Measurements from ENCODE around the gene GRAP2.

The GRAP2 gene

GRCh38 chr22:39915295-39915726, 14.4 kb downstream of the GRAP2 start:
- no peak for TF ChIP-seq POLR2AphosphoS5 (IDR thresholded peaks at IDR 0.05; ENCODE audit: low read depth, low read length)
- TF ChIP-seq REST (IDR thresholded peaks at IDR 0.05; ENCODE audit: insufficient read depth in 1 of 2, low read depth in 2 of 2, low read length in 2 of 2) = no peak
- TF ChIP-seq TAF1 (IDR thresholded peaks at IDR 0.05; ENCODE audit: borderline replicate concordance, insufficient read depth, low read length) = no peak
- no peak for TF ChIP-seq SIN3A (IDR thresholded peaks at IDR 0.05; ENCODE audit: borderline replicate concordance, insufficient read depth, low read length)
- no peak for TF ChIP-seq FOXP2 (optimal IDR thresholded peaks at IDR 0.05; ENCODE audit: borderline replicate concordance, extremely low read depth, extremely low read length, insufficient read depth)

- TF ChIP-seq POLR2AphosphoS5 (IDR thresholded peaks at IDR 0.05; ENCODE audit: low read depth, low read length) = no peak
- no peak for TF ChIP-seq FOXP2 (optimal IDR thresholded peaks at IDR 0.05; ENCODE audit: borderline replicate concordance, extremely low read depth, extremely low read length, insufficient read depth)
Observed at GRCh38 chr22:39916496-39916895, 15.6 kb downstream of the GRAP2 start.

- no peak for TF ChIP-seq REST (IDR thresholded peaks at IDR 0.05; ENCODE audit: insufficient read depth in 1 of 2, low read depth in 2 of 2, low read length in 2 of 2)
- no peak for TF ChIP-seq TAF1 (IDR thresholded peaks at IDR 0.05; ENCODE audit: borderline replicate concordance, insufficient read depth, low read length)
- TF ChIP-seq POLR2AphosphoS5 (IDR thresholded peaks at IDR 0.05; ENCODE audit: low read depth, low read length) = no peak
- TF ChIP-seq SIN3A (IDR thresholded peaks at IDR 0.05; ENCODE audit: borderline replicate concordance, insufficient read depth, low read length) = no peak
- no peak for TF ChIP-seq FOXP2 (optimal IDR thresholded peaks at IDR 0.05; ENCODE audit: borderline replicate concordance, extremely low read depth, extremely low read length, insufficient read depth)
Observed at GRCh38 chr22:39917197-39917643, 16.3 kb downstream of the GRAP2 start.

- TF ChIP-seq REST (IDR thresholded peaks at IDR 0.05; ENCODE audit: insufficient read depth in 1 of 2, low read depth in 2 of 2, low read length in 2 of 2) (no peak), FOXP2 (optimal IDR thresholded peaks at IDR 0.05; ENCODE audit: borderline replicate concordance, extremely low read depth, extremely low read length, insufficient read depth) (no peak), TAF1 (IDR thresholded peaks at IDR 0.05; ENCODE audit: borderline replicate concordance, insufficient read depth, low read length) (no peak), SIN3A (IDR thresholded peaks at IDR 0.05; ENCODE audit: borderline replicate concordance, insufficient read depth, low read length) (no peak), POLR2AphosphoS5 (IDR thresholded peaks at IDR 0.05; ENCODE audit: low read depth, low read length) (no peak)
Observed at GRCh38 chr22:39917776-39918495, 17.1 kb downstream of the GRAP2 start.

GRCh38 chr22:39920134-39920743, 19.4 kb downstream of the GRAP2 start:
- no peak for TF ChIP-seq POLR2AphosphoS5 (IDR thresholded peaks at IDR 0.05; ENCODE audit: low read depth, low read length)
- no peak for TF ChIP-seq REST (IDR thresholded peaks at IDR 0.05; ENCODE audit: insufficient read depth in 1 of 2, low read depth in 2 of 2, low read length in 2 of 2)
- no peak for TF ChIP-seq FOXP2 (optimal IDR thresholded peaks at IDR 0.05; ENCODE audit: borderline replicate concordance, extremely low read depth, extremely low read length, insufficient read depth)
- no peak for TF ChIP-seq SIN3A (IDR thresholded peaks at IDR 0.05; ENCODE audit: borderline replicate concordance, insufficient read depth, low read length)
- TF ChIP-seq TAF1 (IDR thresholded peaks at IDR 0.05; ENCODE audit: borderline replicate concordance, insufficient read depth, low read length) = no peak
